ENCODE data around the gene NDUFB10. TPM values are rescaled to one million over a fixed set of nuclear protein-coding genes. Genes with fewer than 3 reads are reported as not detected.
A peak's percentile ranks its signal among the peaks of the same experiment; 100 is the strongest.

Gene NDUFB10
- total and polyA plus RNA-seq, 8 donors = 28.6 to 285 (median 92.9) TPM

DNA sequence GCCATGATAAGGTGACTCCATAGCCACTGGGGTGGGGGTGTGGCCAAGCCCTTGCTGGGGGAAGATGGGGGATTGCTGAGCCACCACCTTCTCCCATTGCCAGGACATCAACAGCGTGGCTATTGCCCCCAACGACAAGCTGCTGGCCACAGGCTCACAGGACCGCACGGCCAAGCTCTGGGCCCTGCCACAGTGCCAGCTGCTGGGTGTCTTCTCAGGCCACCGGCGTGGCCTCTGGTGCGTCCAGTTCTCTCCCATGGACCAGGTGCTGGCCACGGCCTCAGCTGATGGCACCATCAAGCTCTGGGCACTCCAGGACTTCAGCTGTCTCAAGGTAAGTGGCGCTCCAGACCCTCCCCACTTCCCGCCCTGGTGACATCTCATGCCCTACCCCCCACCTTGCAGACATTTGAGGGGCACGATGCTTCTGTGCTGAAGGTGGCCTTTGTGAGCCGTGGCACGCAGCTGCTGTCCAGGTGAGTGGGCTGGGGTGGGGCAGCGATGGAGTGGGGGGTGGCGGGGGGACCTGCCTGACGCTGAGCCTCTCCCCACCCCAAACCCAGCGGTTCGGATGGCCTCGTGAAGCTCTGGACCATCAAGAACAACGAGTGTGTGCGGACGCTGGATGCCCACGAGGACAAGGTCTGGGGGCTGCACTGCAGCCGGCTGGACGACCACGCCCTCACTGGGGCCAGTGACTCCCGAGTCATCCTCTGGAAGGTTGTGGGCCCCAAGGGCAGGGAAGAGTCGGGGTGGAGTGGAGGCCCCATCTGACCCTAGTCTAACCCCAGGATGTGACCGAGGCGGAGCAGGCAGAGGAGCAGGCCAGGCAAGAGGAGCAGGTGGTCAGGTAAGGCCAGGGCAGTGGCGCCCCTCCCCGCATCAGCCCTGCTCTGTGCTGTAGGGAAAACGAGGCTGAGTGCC is 17.9 kb downstream of the NDUFB10 start:
- no peak overlapping the region for H3K27ac ChIP-seq
- H3K4me1 ChIP-seq = peaks cover 29 to 63% (median 55%) of the 10 kb centered on the region in 4 donors
- peaks cover 4 to 81% (median 36%) of the 10 kb centered on the region in 3 donors for H3K27me3 ChIP-seq
- 90 to 94% (median 91%) methylated on average over 28 to 33 of the region's 33 CpGs for WGBS, 5 donors
- intact Hi-C loops (cut with DNase I; ENCODE audit: low total_unique reads) = no loop called here
- no peak for DNase-seq
- H3K9me3 ChIP-seq = no peaks in the 10 kb centered on the region
- TF ChIP-seq POLR2AphosphoS5 (IDR thresholded peaks at IDR 0.05) (no peak), POLR2A (IDR thresholded peaks at IDR 0.05) (no peak), EP300 (IDR thresholded peaks at IDR 0.05) (no peak)
- TF ChIP-seq, protein P1, sequence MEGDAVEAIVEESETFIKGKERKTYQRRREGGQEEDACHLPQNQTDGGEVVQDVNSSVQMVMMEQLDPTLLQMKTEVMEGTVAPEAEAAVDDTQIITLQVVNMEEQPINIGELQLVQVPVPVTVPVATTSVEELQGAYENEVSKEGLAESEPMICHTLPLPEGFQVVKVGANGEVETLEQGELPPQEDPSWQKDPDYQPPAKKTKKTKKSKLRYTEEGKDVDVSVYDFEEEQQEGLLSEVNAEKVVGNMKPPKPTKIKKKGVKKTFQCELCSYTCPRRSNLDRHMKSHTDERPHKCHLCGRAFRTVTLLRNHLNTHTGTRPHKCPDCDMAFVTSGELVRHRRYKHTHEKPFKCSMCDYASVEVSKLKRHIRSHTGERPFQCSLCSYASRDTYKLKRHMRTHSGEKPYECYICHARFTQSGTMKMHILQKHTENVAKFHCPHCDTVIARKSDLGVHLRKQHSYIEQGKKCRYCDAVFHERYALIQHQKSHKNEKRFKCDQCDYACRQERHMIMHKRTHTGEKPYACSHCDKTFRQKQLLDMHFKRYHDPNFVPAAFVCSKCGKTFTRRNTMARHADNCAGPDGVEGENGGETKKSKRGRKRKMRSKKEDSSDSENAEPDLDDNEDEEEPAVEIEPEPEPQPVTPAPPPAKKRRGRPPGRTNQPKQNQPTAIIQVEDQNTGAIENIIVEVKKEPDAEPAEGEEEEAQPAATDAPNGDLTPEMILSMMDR (IDR thresholded peaks at IDR 0.05) = no peak
- peaks cover 43 to 53% (median 52%) of the 10 kb centered on the region in 4 donors for H3K36me3 ChIP-seq
- no peak overlapping the region for H3K4me3 ChIP-seq

GRCh38 chr16:1977875-1978268 is 18.5 kb downstream of the NDUFB10 start:
- peaks cover 43 to 53% (median 52%) of the 10 kb centered on the region in 4 donors for H3K36me3 ChIP-seq
- intact Hi-C loops (cut with DNase I; ENCODE audit: low total_unique reads) = no loop called here
- H3K4me1 ChIP-seq = peaks cover 22 to 63% (median 52%) of the 10 kb centered on the region in 4 donors
- TF ChIP-seq, protein P1 (IDR thresholded peaks at IDR 0.05) = no peak
- no peak for TF ChIP-seq POLR2A (IDR thresholded peaks at IDR 0.05)
- no peak for TF ChIP-seq POLR2AphosphoS5 (IDR thresholded peaks at IDR 0.05)
- no peak for TF ChIP-seq EP300 (IDR thresholded peaks at IDR 0.05)
- H3K27ac ChIP-seq = no peak overlapping the region
- H3K4me3 ChIP-seq = no peak overlapping the region
- H3K27me3 ChIP-seq = peaks cover 4 to 88% (median 36%) of the 10 kb centered on the region in 3 donors
- 80 to 96% (median 95%) methylated on average over 2 to 18 of the region's 18 CpGs for WGBS, 5 donors
- H3K9me3 ChIP-seq = no peaks in the 10 kb centered on the region
- DNase-seq = no peak

DNA sequence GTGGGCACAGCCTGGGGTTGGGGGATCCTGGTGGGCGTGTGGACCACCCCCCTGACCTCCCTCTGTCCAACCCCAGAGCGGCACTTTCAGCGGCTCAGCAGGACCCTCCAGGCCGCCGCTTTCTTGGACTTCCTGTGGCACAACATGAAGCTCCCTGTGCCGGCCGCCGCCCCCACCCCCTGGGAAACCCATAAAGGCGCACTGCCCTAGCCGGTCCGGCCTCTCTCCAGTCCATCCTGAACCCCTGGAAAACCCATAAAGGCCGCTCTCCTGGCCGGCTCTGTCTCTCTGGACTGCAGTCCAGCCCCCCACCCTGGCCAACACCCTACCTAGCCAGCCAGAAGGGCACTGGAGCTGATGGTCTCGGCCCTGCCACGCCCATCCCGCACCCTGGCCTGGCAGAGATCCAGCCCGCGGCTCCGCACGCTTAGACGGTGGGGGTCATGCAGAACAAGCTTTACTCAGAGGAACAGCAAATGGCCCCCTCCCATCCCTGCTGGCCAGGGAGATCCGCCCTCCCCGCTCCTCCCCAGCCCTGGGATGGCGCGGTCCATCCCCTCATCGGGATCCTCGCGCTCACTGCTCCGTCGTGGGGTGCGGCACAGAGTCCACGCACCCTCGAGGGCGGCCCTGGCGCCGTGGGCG is 19.3 kb downstream of the NDUFB10 start:
- TF ChIP-seq, protein P1 (IDR thresholded peaks at IDR 0.05) = no peak
- TF ChIP-seq POLR2AphosphoS5 (IDR thresholded peaks at IDR 0.05) = no peak
- no peak for TF ChIP-seq EP300 (IDR thresholded peaks at IDR 0.05)
- TF ChIP-seq POLR2A (IDR thresholded peaks at IDR 0.05) = no peak
- intact Hi-C loops (cut with DNase I; ENCODE audit: low total_unique reads) = no loop called here
- WGBS, 5 donors = 49 to 69% (median 60%) methylated on average over 20 to 37 of the region's 37 CpGs
- H3K27ac ChIP-seq = peak overlapping the region; percentile 46 to 83 (median 76)
- H3K4me1 ChIP-seq = peaks cover 22 to 63% (median 52%) of the 10 kb centered on the region in 4 donors
- H3K36me3 ChIP-seq = peaks cover 43 to 53% (median 52%) of the 10 kb centered on the region in 4 donors
- peak overlapping the region; percentile 31 to 51 (median 38) for H3K4me3 ChIP-seq
- DNase-seq = no peak
- H3K27me3 ChIP-seq = peaks cover 4 to 94% (median 36%) of the 10 kb centered on the region in 3 donors
- no peaks in the 10 kb centered on the region for H3K9me3 ChIP-seq

DNA sequence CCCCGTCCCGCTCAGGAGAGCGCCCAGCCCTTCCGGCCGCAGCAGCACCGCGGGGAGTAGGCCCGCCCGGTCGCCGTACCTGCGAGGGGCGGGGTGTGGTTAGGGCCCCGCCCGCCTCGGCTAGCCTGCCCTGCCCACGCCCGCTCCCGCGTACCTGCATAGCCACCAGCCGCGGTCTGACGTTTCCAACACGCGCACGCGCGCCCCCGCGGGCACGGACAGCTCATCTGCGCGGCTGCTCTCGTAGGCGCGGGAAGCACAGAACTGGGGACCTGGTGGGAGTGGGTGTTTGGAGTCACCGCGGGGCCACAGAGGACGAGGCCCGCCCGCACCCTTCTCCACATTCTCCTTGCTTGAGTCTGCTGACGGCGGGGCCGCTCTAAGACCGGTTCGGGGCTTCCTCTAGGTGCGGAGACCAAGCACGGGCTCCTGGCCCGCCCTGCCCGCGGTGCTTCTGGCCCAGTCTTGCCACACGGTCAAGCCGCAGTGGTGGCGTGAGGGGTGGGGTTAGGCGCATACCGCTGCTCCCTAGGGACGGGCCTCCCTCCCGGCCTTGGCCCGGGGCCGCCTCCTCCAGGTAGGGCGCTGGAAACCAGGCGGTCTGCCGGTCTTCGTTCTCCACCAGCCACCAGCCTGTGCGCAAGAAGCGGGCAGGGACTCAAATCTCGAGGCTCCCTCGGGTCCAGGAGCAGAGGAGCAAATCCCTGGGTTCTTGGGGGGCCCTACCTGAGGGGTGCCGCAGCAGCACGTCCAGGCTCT is 20.1 kb downstream of the NDUFB10 start:
- peak overlapping the region; percentile 72 to 83 (median 76) for H3K27ac ChIP-seq
- peak overlapping the region; percentile 31 to 51 (median 38) for H3K4me3 ChIP-seq
- H3K36me3 ChIP-seq = peaks cover 38 to 45% (median 45%) of the 10 kb centered on the region in 4 donors
- DNase-seq = peak; percentile 93
- intact Hi-C loops (cut with DNase I; ENCODE audit: low total_unique reads) = no loop called here
- H3K9me3 ChIP-seq = no peaks in the 10 kb centered on the region
- H3K27me3 ChIP-seq = peaks cover 4 to 89% (median 36%) of the 10 kb centered on the region in 3 donors
- H3K4me1 ChIP-seq = peaks cover 22 to 62% (median 50%) of the 10 kb centered on the region in 4 donors
- TF ChIP-seq POLR2AphosphoS5 (IDR thresholded peaks at IDR 0.05) (peak in 2 of 3 donors; percentile 79 to 88), POLR2A (IDR thresholded peaks at IDR 0.05) (no peak)
- WGBS, 5 donors = 9 to 15% (median 13%) methylated on average over 3 to 70 of the region's 70 CpGs
